ENCODE data around the gene OGFOD3. TPM values are rescaled to one million over a fixed set of nuclear protein-coding genes. Genes with fewer than 3 reads are reported as not detected.

Gene OGFOD3
- total RNA-seq, 2 donors from 2014 or later: 26.4 to 32.4 TPM

DNA sequence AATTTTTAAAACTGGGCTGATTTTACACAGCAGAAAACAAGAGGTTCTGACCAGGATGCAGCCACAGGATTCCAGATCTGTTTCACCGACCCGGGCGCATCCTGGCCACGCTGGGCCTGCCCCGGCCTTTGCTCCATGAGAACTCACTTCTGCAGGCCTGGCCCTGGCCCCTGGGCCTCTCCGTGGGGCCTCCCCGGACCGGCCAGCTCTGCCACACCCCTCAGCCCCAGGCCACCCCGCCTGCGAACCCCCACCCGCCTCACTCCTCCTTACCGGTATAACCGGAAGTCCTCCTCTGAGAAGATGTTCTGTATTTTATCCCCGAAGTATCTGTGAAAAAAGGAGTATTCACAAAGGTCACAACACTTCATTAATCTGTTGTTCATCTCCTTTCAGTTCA, 13.3 kb downstream of the OGFOD3 start:
- Histone ChIP-seq H3K4me3 (no peak overlapping the region), H3K27me3 (no peaks in the 10 kb centered on the region), H3K27ac (no peak overlapping the region), H3K9me3 (no peaks in the 10 kb centered on the region), H3K4me1 (peaks cover 0 to 3% of the 10 kb centered on the region in 2 donors), H3K36me3 (peaks cover 31% of the 10 kb centered on the region)
- DNase-seq (ENCODE audit: low spot score): no peak
- TF ChIP-seq, protein P1, sequence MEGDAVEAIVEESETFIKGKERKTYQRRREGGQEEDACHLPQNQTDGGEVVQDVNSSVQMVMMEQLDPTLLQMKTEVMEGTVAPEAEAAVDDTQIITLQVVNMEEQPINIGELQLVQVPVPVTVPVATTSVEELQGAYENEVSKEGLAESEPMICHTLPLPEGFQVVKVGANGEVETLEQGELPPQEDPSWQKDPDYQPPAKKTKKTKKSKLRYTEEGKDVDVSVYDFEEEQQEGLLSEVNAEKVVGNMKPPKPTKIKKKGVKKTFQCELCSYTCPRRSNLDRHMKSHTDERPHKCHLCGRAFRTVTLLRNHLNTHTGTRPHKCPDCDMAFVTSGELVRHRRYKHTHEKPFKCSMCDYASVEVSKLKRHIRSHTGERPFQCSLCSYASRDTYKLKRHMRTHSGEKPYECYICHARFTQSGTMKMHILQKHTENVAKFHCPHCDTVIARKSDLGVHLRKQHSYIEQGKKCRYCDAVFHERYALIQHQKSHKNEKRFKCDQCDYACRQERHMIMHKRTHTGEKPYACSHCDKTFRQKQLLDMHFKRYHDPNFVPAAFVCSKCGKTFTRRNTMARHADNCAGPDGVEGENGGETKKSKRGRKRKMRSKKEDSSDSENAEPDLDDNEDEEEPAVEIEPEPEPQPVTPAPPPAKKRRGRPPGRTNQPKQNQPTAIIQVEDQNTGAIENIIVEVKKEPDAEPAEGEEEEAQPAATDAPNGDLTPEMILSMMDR (IDR thresholded peaks at IDR 0.05): no peak

DNA sequence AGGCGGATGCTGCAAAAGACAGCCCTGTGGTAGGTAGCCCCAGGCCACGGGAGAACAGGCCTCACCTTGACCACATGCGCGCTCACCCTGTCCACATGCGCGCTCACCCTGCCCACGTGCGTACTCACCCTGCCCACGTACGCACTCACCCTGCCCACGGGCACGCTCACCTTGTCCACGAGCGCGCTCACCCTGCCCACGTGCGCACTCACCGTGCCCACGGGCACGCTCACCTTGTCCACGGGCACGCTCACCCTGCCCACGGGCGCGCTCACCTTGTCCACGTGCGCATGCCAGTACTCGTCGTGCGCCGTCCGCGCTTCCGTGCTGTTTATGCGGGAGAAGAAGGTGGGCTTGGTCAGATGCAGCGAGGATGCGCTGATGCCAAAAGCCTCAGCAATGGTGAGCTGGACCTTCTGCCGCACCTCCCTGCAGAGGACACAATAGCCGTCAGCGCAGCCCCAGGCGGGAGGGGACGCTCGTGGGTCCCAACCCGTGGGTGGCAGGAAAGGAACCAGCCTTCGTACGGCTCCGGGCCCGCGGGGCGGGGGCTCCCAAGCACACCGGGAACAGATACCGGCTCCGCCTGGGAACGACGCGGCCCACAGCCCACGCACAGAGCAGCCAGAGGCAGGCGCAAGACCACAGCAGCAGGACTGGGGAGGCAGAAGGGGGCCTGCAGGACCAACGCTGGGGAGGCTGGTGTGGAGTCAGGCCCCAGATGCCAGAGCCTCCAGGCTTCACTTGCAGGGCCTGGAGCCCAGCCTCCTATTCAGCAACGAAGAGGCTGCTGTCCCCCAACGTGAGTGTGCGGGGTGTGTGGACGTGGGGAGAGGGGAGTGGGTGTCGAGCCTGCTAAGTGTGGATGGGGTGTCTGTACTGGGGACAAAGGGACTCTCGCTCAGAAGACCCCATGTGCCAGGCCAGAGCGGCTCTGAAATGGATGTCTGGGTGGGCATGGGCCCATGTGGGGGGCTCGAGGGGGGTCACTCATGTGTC, 14.4 kb downstream of the OGFOD3 start:
- H3K9me3 ChIP-seq: no peaks in the 10 kb centered on the region
- no peak overlapping the region for H3K4me3 ChIP-seq
- peaks cover 31% of the 10 kb centered on the region for H3K36me3 ChIP-seq
- no peak for DNase-seq (ENCODE audit: low spot score)
- peaks cover 0 to 10% of the 10 kb centered on the region in 2 donors for H3K4me1 ChIP-seq
- H3K27ac ChIP-seq: no peak overlapping the region
- TF ChIP-seq, protein P1 (IDR thresholded peaks at IDR 0.05): no peak
- no peaks in the 10 kb centered on the region for H3K27me3 ChIP-seq

DNA sequence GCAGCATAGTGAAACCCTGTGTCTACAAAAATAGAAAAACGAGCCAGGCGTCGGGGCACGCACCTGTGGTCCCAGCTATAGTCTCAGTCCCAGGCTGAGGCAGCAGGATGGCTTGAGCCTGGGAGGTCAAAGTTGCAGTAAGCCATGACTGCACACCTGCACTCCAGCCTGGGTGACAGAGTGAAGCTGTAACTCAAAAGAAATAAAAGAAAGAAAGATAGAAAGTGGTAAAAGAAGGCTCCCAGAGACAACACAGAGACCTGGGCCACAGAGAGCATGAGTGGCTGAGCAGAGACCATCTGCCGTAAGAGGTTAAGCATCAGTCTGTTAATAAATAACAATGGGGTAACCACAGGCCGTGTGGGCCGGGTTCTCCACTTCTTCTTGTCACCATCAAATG, 15.5 kb downstream of the OGFOD3 start:
- DNase-seq (ENCODE audit: low spot score): no peak

DNA sequence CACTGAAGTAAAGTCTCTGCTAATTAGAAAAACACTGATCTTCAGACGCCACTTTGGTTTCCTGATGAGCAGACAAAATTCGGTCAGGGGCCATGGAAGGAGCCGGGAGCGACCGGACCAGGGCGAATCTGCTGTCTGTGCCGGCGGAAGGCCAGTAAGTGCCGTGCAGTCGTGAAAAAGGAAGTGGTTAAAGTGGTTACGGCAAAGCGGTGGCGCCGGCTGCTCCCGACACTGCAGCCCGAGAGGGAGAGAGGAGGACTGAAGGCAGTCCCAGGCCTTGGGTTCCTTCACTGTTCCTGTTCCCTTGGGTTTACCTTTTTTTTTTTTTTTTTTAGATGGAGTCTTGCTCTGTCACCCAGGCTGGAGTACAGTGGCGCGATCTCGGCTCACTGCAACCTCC, 17.6 kb downstream of the OGFOD3 start:
- H3K4me1 ChIP-seq: peaks cover 0 to 7% of the 10 kb centered on the region in 2 donors
- peaks cover 31% of the 10 kb centered on the region for H3K36me3 ChIP-seq
- no peak for DNase-seq (ENCODE audit: low spot score)
- TF ChIP-seq, protein P1 (IDR thresholded peaks at IDR 0.05): no peak
- H3K27ac ChIP-seq: no peak overlapping the region
- H3K9me3 ChIP-seq: no peaks in the 10 kb centered on the region
- no peak overlapping the region for H3K4me3 ChIP-seq
- no peaks in the 10 kb centered on the region for H3K27me3 ChIP-seq

More for the DNA sequence above, 15.5 kb downstream of the OGFOD3 start:
- no peaks in the 10 kb centered on the region for H3K9me3 ChIP-seq
- no peak overlapping the region for H3K27ac ChIP-seq
- H3K36me3 ChIP-seq: peaks cover 31% of the 10 kb centered on the region
- TF ChIP-seq, protein P1 (IDR thresholded peaks at IDR 0.05): no peak
- H3K4me3 ChIP-seq: no peak overlapping the region
- H3K4me1 ChIP-seq: peaks cover 0 to 10% of the 10 kb centered on the region in 2 donors
- H3K27me3 ChIP-seq: no peaks in the 10 kb centered on the region

DNA sequence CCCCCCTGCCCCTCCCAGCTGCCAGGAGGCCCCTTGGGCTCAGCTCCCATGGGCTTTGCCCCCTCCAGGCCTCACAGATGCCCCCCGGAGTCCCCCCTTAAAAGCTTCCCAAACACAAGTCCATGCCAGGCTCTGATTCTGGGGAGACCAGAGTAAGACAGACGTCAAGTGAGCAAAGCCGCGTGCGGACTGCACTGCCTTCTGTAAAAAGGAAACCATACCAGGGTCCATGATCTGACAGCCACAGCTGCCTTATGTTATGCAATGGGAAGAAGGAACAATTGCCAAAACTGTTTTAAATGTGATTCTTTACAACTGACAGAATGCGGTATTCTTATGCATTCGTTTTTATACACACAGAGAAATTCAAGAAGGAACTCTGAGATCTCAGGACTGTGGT, 18.2 kb downstream of the OGFOD3 start:
- no peak for DNase-seq (ENCODE audit: low spot score)
- no peaks in the 10 kb centered on the region for H3K9me3 ChIP-seq
- no peak overlapping the region for H3K4me3 ChIP-seq
- H3K27me3 ChIP-seq: no peaks in the 10 kb centered on the region
- peaks cover 31% of the 10 kb centered on the region for H3K36me3 ChIP-seq
- TF ChIP-seq, protein P1 (IDR thresholded peaks at IDR 0.05): no peak
- H3K27ac ChIP-seq: no peak overlapping the region
- peaks cover 0 to 7% of the 10 kb centered on the region in 2 donors for H3K4me1 ChIP-seq
